Transverse colon (tissue), 4 donors: ENCODE results near the gene ADGRB3.

Experiments
- EP300 ChIP-seq: sonication (generic); formaldehyde crosslinking; IDR thresholded peaks from one replicate; pipeline ENCODE4 v1.6.1; 2017; ENCODE audit warnings: antibody characterized with exemption, low read depth
- POLR2A ChIP-seq: fragments of 450-650 bp; IDR thresholded peaks from one replicate; pipeline ENCODE4 v1.6.1; 2016; ENCODE audit warnings: antibody characterized with exemption, mild to moderate bottlenecking, moderate library complexity
- POLR2AphosphoS5 ChIP-seq, 3 donors: sonication (generic); formaldehyde crosslinking; IDR thresholded peaks; one replicate each; pipeline ENCODE4 v1.6.1; 2016; ENCODE audit warnings: antibody characterized with exemption in 3 of 3
- TF ChIP-seq, protein P1 (sequence below), 5 experiments: fragments of 200-600 bp in 3 of 5; fragments of 450-650 bp in 2 of 5; sonication (generic) in 3 of 5; IDR thresholded peaks; 1 replicate in 2 of 5; 2 replicates in 3 of 5; pipeline ENCODE4 v1.5.1; 2016 to 2017; ENCODE audit warnings: antibody characterized with exemption in 5 of 5, inconsistent platforms in 3 of 5, mild to moderate bottlenecking in 2 of 5, moderate library complexity in 1 of 5

DNA sequence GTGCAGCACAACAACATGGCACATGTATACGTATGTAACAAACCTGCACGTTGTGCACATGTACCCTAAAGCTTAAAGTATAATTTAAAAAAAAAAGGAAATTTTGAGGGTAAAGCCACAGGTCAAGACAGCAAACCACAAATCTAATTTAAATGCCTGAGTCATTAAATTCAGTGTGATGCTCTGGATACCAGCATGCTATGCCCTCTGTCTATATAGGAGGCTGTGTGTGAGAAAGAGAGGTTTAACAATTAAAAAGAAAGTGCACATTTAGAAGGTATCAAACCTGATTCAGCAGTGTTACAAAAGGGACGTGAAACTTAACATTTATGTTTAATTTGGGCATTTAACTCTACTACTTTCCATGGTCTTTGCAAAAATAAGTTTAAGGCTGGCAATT lies 276.3 kb downstream of the ADGRB3 start:
- TF ChIP-seq, protein P1, sequence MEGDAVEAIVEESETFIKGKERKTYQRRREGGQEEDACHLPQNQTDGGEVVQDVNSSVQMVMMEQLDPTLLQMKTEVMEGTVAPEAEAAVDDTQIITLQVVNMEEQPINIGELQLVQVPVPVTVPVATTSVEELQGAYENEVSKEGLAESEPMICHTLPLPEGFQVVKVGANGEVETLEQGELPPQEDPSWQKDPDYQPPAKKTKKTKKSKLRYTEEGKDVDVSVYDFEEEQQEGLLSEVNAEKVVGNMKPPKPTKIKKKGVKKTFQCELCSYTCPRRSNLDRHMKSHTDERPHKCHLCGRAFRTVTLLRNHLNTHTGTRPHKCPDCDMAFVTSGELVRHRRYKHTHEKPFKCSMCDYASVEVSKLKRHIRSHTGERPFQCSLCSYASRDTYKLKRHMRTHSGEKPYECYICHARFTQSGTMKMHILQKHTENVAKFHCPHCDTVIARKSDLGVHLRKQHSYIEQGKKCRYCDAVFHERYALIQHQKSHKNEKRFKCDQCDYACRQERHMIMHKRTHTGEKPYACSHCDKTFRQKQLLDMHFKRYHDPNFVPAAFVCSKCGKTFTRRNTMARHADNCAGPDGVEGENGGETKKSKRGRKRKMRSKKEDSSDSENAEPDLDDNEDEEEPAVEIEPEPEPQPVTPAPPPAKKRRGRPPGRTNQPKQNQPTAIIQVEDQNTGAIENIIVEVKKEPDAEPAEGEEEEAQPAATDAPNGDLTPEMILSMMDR (IDR thresholded peaks at IDR 0.05), result no peak
- no peak for TF ChIP-seq POLR2AphosphoS5 (IDR thresholded peaks at IDR 0.05)
- no peak for TF ChIP-seq EP300
- TF ChIP-seq POLR2A, result no peak
